Common myeloid progenitor, CD34-positive (primary cell): ENCODE data around the gene ZNF212.

Source experiments
- CTCF ChIA-PET: fragments of 350-600 bp; sonication (Branson Sonifier 250); formaldehyde crosslinking; loops from one replicate; lab custom pipeline; 2021; ENCODE audit warnings: antibody characterized with exemption; lab: Charles Lee
- POLR2A ChIA-PET: fragments of 350-600 bp; sonication (Branson Sonifier 250); formaldehyde crosslinking; loops from one replicate; lab custom pipeline; 2021; ENCODE audit warnings: antibody characterized with exemption; lab: Charles Lee
- DNase-seq, 3 donors: peaks; one replicate each; pipeline versions ENCODE4 v3.0.0 to v3.0.0-alpha.2; 2013
- H3K27ac ChIP-seq, 2 experiments: 1 replicate in 1 of 2; 2 replicates in 1 of 2; pipeline ENCODE4 v1.7.0; 2013; ENCODE audit warnings: inconsistent platforms in 2 of 2, low read length in 2 of 2, mild to moderate bottlenecking in 2 of 2, low read depth in 1 of 2, moderate library complexity in 1 of 2; ENCODE audit not compliant: severe bottlenecking in 2 of 2, insufficient read depth in 1 of 2, poor library complexity in 1 of 2
- H3K27me3 ChIP-seq, 5 experiments: replicated peaks in 2 of 5; 1 replicate in 3 of 5; 2 replicates in 2 of 5; pipeline versions ENCODE4 v1.6.1 to v1.7.0; 2013; ENCODE audit warnings: low read length in 4 of 5, mild to moderate bottlenecking in 2 of 5, moderate library complexity in 2 of 5, inconsistent platforms in 1 of 5; ENCODE audit not compliant: insufficient read depth in 5 of 5, control insufficient read depth in 4 of 5
- H3K36me3 ChIP-seq, 4 experiments: 1 replicate in 2 of 4; 2 replicates in 2 of 4; pipeline versions ENCODE4 v1.6.1 to v1.7.0; 2013; ENCODE audit warnings: low read length in 3 of 4, control low read depth in 1 of 4, mild to moderate bottlenecking in 1 of 4; ENCODE audit not compliant: control insufficient read depth in 4 of 4, insufficient read depth in 4 of 4
- H3K4me1 ChIP-seq, 4 experiments: 1 replicate in 3 of 4; 2 replicates in 1 of 4; pipeline versions ENCODE4 v1.6.1 to v1.7.1; 2013; ENCODE audit warnings: low read length in 3 of 4, mild to moderate bottlenecking in 3 of 4, control low read depth in 1 of 4, inconsistent platforms in 1 of 4, moderate library complexity in 1 of 4; ENCODE audit not compliant: control insufficient read depth in 4 of 4, insufficient read depth in 4 of 4; ENCODE audit errors: control extremely low read depth in 1 of 4
- H3K4me3 ChIP-seq, 7 experiments: 1 replicate in 4 of 7; 2 replicates in 3 of 7; pipeline versions ENCODE4 v1.5.1 to v1.7.0; 2013; ENCODE audit warnings: mild to moderate bottlenecking in 7 of 7, low read length in 6 of 7, moderate library complexity in 6 of 7, inconsistent platforms in 2 of 7, low read depth in 2 of 7, control low read depth in 1 of 7; ENCODE audit not compliant: insufficient read depth in 4 of 7, control insufficient read depth in 1 of 7; ENCODE audit errors: extremely low read depth in 1 of 7
- H3K9me3 ChIP-seq, 5 experiments: 1 replicate in 4 of 5; 2 replicates in 1 of 5; pipeline versions ENCODE4 v1.6.1 to v1.7.1; 2013; ENCODE audit warnings: low read length in 4 of 5, mild to moderate bottlenecking in 2 of 5, inconsistent platforms in 1 of 5, low read depth in 1 of 5, moderate library complexity in 1 of 5; ENCODE audit not compliant: control insufficient read depth in 4 of 5, insufficient read depth in 2 of 5; ENCODE audit errors: control extremely low read depth in 1 of 5
- WGBS: methylation state at CpG from one replicate; pipeline ENCODE4 v1.1.5; 2013; ENCODE audit not compliant: insufficient coverage; 5-methylcytosine and 5-hydroxymethylcytosine counted together

Gene ZNF212

DNA sequence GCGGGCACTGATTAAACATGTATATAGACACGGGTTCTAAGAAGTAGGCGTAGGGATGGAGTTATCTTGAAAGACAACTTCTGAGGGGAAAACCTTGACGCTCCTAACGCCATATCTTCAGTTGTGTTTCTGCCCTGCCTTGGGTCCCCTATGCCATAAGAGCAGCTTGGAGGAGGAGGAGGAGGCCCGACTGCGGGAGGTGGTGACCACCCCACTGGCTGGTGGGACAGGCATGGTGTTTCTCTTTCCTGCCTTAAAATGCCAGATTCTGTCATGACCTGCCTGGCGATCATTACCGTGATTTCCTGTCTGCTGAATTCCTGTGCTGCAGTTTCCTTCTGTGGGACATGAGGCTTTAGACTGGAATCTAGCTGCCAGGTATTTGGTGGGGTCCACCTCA lies 38.4 kb downstream of the ZNF212 start:
- H3K4me3 ChIP-seq: no peak overlapping the region
- POLR2A ChIA-PET: interaction anchor here (0.6 kb wide), 1 partner anchor 12 kb away, joined by 3 read pairs; no protein-coding TSS in a partner anchor
- WGBS: 98% methylated on average over 7 of the region's 9 CpGs
- DNase-seq: no peak
- CTCF ChIA-PET: interaction anchor here (0.6 to 1.2 kb wide), 2 partner anchors 15 to 152 kb away, joined by 4 read pairs; partner anchors contain the start of gene ZNF783
- H3K4me1 ChIP-seq: no peaks in the 10 kb centered on the region
- no peaks in the 10 kb centered on the region for H3K27me3 ChIP-seq
- no peak overlapping the region for H3K27ac ChIP-seq
- H3K36me3 ChIP-seq: peaks cover 16 to 72% (median 40%) of the 10 kb centered on the region in 4 experiments
- H3K9me3 ChIP-seq: no peaks in the 10 kb centered on the region

DNA sequence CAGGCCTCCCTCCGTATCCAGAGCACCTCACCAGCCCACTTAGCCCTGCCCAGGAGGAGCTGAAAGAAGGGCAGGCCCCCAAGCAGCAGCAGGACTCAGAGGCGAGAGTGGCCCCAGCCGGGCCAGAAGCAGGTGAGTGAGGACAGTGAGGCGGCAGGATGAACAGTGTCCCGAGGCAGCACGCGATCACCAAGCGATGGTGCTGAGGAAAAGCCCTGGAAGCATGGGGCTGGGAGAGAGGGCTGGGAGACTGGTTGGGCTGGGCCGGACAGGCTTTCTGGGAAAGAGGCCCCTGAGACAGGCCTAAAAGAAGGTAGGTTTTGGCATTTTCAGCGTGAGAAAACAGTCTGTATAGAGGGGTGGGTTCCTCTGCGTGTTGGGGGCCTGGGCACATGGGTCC lies 38.9 kb downstream of the ZNF212 start:
- H3K4me1 ChIP-seq: no peaks in the 10 kb centered on the region
- peaks cover 16 to 69% (median 37%) of the 10 kb centered on the region in 4 experiments for H3K36me3 ChIP-seq
- DNase-seq: no peak
- H3K9me3 ChIP-seq: no peaks in the 10 kb centered on the region
- no peak overlapping the region for H3K4me3 ChIP-seq
- 99% methylated on average over 11 of the region's 11 CpGs for WGBS
- ChIA-PET POLR2A (no interaction called here), CTCF (interaction anchor here (1.2 kb wide), 1 partner anchor 16 kb away, joined by 4 read pairs; the partner anchor contains the start of gene ZNF783)
- no peaks in the 10 kb centered on the region for H3K27me3 ChIP-seq
- no peak overlapping the region for H3K27ac ChIP-seq

DNA sequence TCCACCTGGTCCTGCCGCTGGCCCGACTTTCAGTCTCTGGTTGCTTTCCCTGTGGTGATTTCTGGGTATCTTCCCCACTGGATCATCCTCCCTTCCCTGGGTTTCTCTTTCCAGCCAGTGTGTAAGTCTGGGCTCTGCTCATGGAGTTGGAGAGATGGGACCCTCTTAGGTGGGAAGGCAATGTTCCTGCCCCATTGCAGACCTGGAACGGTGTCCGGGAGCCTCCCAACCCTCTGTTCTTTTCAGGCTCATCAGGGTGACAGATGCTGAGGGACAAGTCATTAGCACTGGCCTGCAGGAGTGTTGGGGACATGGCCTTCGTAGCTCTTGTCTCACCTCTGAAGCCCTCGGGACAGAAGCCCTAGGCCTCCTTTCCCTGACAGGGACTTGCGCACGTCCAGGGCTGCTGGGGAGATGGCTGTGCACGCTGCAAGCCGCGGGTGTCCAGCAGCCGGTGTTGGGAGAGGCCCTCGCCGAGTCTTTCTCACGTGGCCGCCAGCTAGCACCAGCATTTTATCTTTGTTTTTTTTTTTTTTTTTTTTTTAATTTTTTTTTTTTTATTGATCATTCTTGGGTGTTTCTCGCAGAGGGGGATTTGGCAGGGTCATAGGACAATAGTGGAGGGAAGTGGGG lies 39.8 kb downstream of the ZNF212 start:
- WGBS: 94% methylated on average over 9 of the region's 17 CpGs
- no peak for DNase-seq
- H3K4me1 ChIP-seq: peaks cover 0 to 2% (median 0%) of the 10 kb centered on the region in 4 experiments
- H3K9me3 ChIP-seq: no peaks in the 10 kb centered on the region
- CTCF ChIA-PET: interaction anchor here (1.2 kb wide), 1 partner anchor 17 kb away, joined by 4 read pairs; the partner anchor contains the start of gene ZNF783
- no peak overlapping the region for H3K4me3 ChIP-seq
- POLR2A ChIA-PET: no interaction called here
- no peaks in the 10 kb centered on the region for H3K27me3 ChIP-seq
- peaks cover 13 to 65% (median 35%) of the 10 kb centered on the region in 4 experiments for H3K36me3 ChIP-seq
- H3K27ac ChIP-seq: no peak overlapping the region

DNA sequence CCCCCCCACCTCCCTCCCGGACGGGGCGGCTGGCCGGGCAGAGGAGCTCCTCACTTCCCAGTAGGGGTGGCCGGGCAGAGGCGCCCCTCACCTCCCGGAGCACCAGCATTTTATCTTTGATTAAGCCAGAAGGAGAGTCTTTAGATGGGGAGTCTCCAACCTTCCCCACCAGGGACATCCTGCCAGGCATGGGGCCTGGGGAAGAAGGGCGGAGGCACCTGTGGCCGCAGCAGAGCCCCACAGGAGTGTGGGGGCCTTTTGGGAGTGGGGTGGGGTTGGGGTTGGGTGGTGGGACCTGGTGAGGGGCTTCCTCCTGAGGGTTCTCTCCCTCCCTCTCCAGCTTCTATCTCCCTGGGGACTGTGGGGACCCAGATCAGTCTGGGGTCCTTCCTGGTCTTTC lies 40.7 kb downstream of the ZNF212 start:
- no peak overlapping the region for H3K27ac ChIP-seq
- no peaks in the 10 kb centered on the region for H3K9me3 ChIP-seq
- H3K4me3 ChIP-seq: no peak overlapping the region
- H3K36me3 ChIP-seq: peaks cover 10 to 61% (median 35%) of the 10 kb centered on the region in 4 experiments
- no CpG with 5 or more reads among the region's 9 CpGs for WGBS
- no peak for DNase-seq
- ChIA-PET POLR2A (no interaction called here), CTCF (no interaction called here)
- H3K4me1 ChIP-seq: peaks cover 0 to 11% (median 6%) of the 10 kb centered on the region in 4 experiments
- no peaks in the 10 kb centered on the region for H3K27me3 ChIP-seq

DNA sequence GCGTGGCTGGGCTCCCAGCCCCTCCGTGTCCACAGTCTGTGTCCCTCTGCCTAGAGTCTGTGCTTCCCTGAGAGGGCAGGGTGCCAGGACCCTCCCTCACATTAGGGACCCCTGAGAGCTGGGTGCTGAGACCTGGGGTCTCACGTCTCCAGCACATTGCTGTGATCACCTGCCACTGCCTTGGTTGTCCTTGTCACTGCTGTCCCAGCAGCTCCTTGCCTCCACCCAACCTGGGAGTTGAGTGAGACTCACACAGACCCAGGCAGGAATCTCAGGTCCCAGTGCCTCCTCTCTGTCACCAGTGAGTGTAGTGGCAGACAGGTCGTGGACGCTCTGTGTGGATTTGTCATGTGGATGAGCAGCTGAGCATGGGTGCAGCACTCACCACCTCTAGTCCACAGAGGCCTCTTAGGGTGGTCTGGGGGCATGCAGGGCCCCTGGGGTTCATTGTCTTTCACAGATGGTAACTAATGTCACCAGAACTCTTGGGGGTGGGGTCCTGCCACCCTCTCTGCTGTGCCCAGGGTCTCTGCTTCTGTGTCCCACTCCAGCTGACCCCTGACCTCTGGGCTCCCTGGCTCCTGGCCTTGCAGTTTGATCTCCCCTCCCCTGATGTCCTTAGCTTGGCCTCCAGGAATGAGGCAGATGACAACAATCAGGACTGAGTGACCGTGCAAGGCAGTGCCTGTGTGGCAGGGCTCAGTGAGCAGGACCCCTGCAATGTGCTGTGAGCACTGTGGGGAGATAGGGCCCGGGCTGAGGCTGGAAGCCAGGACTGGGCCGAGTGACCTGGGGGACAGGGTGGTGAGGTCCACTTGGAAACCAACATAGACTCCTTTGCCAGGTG lies 41.4 kb downstream of the ZNF212 start:
- no peaks in the 10 kb centered on the region for H3K27me3 ChIP-seq
- no peak for DNase-seq
- peaks cover 0 to 19% (median 13%) of the 10 kb centered on the region in 4 experiments for H3K4me1 ChIP-seq
- H3K4me3 ChIP-seq: no peak overlapping the region
- peaks cover 10 to 55% (median 33%) of the 10 kb centered on the region in 4 experiments for H3K36me3 ChIP-seq
- CTCF ChIA-PET: no interaction called here
- H3K9me3 ChIP-seq: no peaks in the 10 kb centered on the region
- WGBS: 92% methylated on average over 8 of the region's 8 CpGs
- H3K27ac ChIP-seq: no peak overlapping the region
- POLR2A ChIA-PET: no interaction called here

DNA sequence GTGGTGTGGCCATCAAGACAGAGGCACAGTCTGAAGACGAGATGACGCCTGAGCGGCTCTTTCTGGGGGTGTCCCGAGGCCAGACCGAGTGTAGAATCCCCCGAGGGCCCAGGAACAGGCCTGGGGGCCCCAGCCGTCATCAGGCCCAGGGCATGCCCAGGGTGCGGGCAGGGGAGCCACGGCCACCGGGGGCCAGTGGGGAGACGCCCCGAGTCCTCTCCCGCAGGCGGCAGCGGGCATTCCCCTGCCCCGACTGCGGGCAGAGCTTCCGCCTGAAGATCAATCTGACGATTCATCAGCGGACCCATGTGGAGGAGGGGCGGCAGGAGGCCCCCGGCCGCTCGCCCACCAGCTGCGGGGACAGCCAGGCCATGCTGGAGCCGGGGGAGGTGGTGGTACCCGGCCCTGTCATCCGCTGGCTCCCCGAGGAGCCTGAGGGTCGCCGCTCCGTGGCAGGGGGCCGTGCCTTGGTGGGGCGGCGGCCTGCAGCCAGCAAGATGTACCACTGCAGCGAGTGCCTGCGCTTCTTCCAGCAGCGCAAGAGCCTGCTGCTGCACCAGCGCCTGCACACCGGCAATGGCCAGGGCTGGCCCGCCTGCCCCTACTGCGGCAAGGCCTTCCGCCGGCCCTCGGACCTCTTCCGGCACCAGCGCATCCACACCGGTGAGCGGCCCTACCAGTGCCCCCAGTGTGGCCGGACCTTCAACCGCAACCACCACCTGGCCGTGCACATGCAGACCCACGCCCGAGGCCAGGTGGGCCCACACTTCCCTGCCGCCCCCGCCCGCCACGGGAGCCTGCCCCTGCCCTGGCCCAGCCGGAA lies 42.3 kb downstream of the ZNF212 start:
- DNase-seq: no peak
- ChIA-PET POLR2A (no interaction called here), CTCF (no interaction called here)
- whole genome bisulfite sequencing: 95% methylated on average over 56 of the region's 59 CpGs
- Histone ChIP-seq H3K4me1 (peaks cover 0 to 19% (median 13%) of the 10 kb centered on the region in 4 experiments), H3K36me3 (peaks cover 10 to 48% (median 28%) of the 10 kb centered on the region in 4 experiments), H3K27me3 (no peaks in the 10 kb centered on the region), H3K4me3 (no peak overlapping the region), H3K9me3 (no peaks in the 10 kb centered on the region), H3K27ac (no peak overlapping the region)
